A549 (cell line): ENCODE data around the gene C14orf119. TPM values are rescaled to one million over a fixed set of nuclear protein-coding genes. Genes with fewer than 3 reads are reported as not detected.

Source experiments
- ATAC-seq, 2 experiments: fragments of 200-7000 bp in 1 of 2; fragments of >200 bp in 1 of 2; cut with Nextera tagmentation in 1 of 2; cut with Tn5 transposase in 1 of 2; 3 replicates each; pipeline versions ENCODE4 v1.8.0 to v1.9.1; 2018 to 2020; ENCODE audit warnings: mild to moderate bottlenecking in 1 of 2, moderate library complexity in 1 of 2
- CTCF ChIA-PET: fragments of 300-600 bp; sonication (Branson Sonifier 250); formaldehyde crosslinking; extraction: SDS; loops from one replicate; lab custom pipeline; 2021; ENCODE audit warnings: antibody characterized with exemption, inconsistent platforms; lab: Yijun Ruan, JAX
- POLR2A ChIA-PET: fragments of 350-600 bp; formaldehyde crosslinking; extraction: SDS; loops from one replicate; lab custom pipeline; 2021; ENCODE audit warnings: antibody characterized with exemption, inconsistent platforms; lab: Yijun Ruan, JAX
- DNase-seq, 2 experiments: peaks; one replicate each; pipeline versions ENCODE4 v3.0.0 to v3.0.0-alpha.2; 2011 to 2016; ENCODE audit warnings: low read depth in 1 of 2, low spot score in 1 of 2
- FAIRE-seq: peaks from 2 replicates; lab custom pipeline; 2011; peaks lifted over from hg19 to GRCh38; lab: Jason Lieb, UNC
- H3K27ac ChIP-seq, 2 experiments: fragments of >200 bp; sonication (Bioruptor Twin); formaldehyde crosslinking; 3 replicates each; pipeline ENCODE4 v1.5.1; 2016 to 2017
- H3K4me1 ChIP-seq: fragments of >200 bp; sonication (Bioruptor Twin); formaldehyde crosslinking; 3 replicates; pipeline ENCODE4 v1.6.1; 2016
- H3K4me2 ChIP-seq: fragments of >200 bp; sonication (Bioruptor Twin); formaldehyde crosslinking; 3 replicates; pipeline ENCODE4 v1.6.1; 2016
- H3K4me3 ChIP-seq: fragments of >200 bp; sonication (Bioruptor Twin); formaldehyde crosslinking; 3 replicates; pipeline ENCODE4 v1.5.1; 2016
- H3K9me3 ChIP-seq: fragments of >200 bp; sonication (Bioruptor Twin); formaldehyde crosslinking; 3 replicates; pipeline ENCODE4 v1.6.1; 2016
- CBX8 ChIP-seq: fragments of 200-600 bp; sonication (generic); IDR thresholded peaks from 2 replicates; pipeline ENCODE4 v1.6.1; 2016
- CEBPB ChIP-seq, 2 experiments: fragments of >200 bp in 1 of 2; sonication (Bioruptor Twin) in 1 of 2; formaldehyde crosslinking in 1 of 2; IDR thresholded peaks; 2 replicates each; pipeline ENCODE4 v1.6.1; 2012 to 2016
- CHD4 ChIP-seq: fragments of 200-600 bp; sonication (generic); IDR thresholded peaks from 2 replicates; pipeline ENCODE4 v1.6.1; 2016; ENCODE audit warnings: antibody characterized with exemption, mild to moderate bottlenecking, borderline replicate concordance
- FOSB ChIP-seq: fragments of 250-450 bp; sonication (Bioruptor Pico); IDR thresholded peaks from 2 replicates; pipeline ENCODE4 v1.5.0; 2020; ENCODE audit warnings: mild to moderate bottlenecking, moderate library complexity
- GATA3 ChIP-seq: IDR thresholded peaks from 2 replicates; pipeline ENCODE4 v1.6.1; 2012; ENCODE audit warnings: borderline replicate concordance
- HDAC2 ChIP-seq: fragments of 200-600 bp; sonication (generic); IDR thresholded peaks from 2 replicates; pipeline ENCODE4 v1.6.1; 2016
- HOXA7 ChIP-seq: fragments of 250-450 bp; sonication (Bioruptor Pico); IDR thresholded peaks from 2 replicates; pipeline ENCODE4 v1.5.0; 2020; ENCODE audit warnings: mild to moderate bottlenecking, moderate library complexity
- HOXB5 ChIP-seq: fragments of 250-450 bp; sonication (Bioruptor Pico); IDR thresholded peaks from 2 replicates; pipeline ENCODE4 v1.5.0; 2020; ENCODE audit warnings: mild to moderate bottlenecking, moderate library complexity
- JUN ChIP-seq, 2 experiments: fragments of >200 bp; sonication (Bioruptor Twin); formaldehyde crosslinking; IDR thresholded peaks; 2 replicates in 1 of 2; 3 replicates in 1 of 2; pipeline ENCODE4 v1.6.1; 2016 to 2017
- KDM1A ChIP-seq: fragments of 200-600 bp; sonication (generic); IDR thresholded peaks from 2 replicates; pipeline ENCODE4 v1.6.1; 2016; ENCODE audit warnings: low read depth, mild to moderate bottlenecking
- KDM5A ChIP-seq: fragments of 200-600 bp; sonication (generic); IDR thresholded peaks from 2 replicates; pipeline ENCODE4 v1.6.1; 2016; ENCODE audit warnings: antibody characterized with exemption, mild to moderate bottlenecking
- MAZ ChIP-seq: fragments of 150-350 bp; IDR thresholded peaks from 2 replicates; pipeline ENCODE4 v1.6.1; 2014; ENCODE audit warnings: antibody characterized with exemption, low read depth, low read length, borderline replicate concordance
- MYC ChIP-seq: IDR thresholded peaks from 2 replicates; pipeline ENCODE4 v1.6.1; 2012; ENCODE audit warnings: mild to moderate bottlenecking, inconsistent platforms, low read length, improper control_type of control experiment, borderline replicate concordance
- NFE2L2 ChIP-seq: fragments of 150-350 bp; conservative IDR thresholded peaks from 2 replicates; pipeline ENCODE4 v1.6.1; 2014; ENCODE audit warnings: low read length
- NPAS2 ChIP-seq: fragments of 250-450 bp; sonication (Bioruptor Pico); IDR thresholded peaks from 2 replicates; pipeline ENCODE4 v1.8.0; 2022; ENCODE audit warnings: mild to moderate bottlenecking, moderate library complexity, borderline replicate concordance
- PHF8 ChIP-seq: fragments of 200-600 bp; sonication (generic); IDR thresholded peaks from 2 replicates; pipeline ENCODE4 v1.6.1; 2016; ENCODE audit warnings: low read depth, mild to moderate bottlenecking, antibody characterized with exemption, moderate library complexity, borderline replicate concordance
- POLR2A ChIP-seq: IDR thresholded peaks from 2 replicates; pipeline ENCODE4 v1.6.1; 2012; ENCODE audit warnings: mild to moderate bottlenecking, low read length
- POLR2AphosphoS2 ChIP-seq: conservative IDR thresholded peaks from 2 replicates; pipeline ENCODE4 v1.6.1; 2012; ENCODE audit warnings: low read length, improper control_type of control experiment, inconsistent platforms
- RAD21 ChIP-seq, 2 experiments: fragments of >200 bp in 1 of 2; sonication (Bioruptor Twin) in 1 of 2; formaldehyde crosslinking in 1 of 2; IDR thresholded peaks in 1 of 2; conservative IDR thresholded peaks in 1 of 2; 2 replicates in 1 of 2; 3 replicates in 1 of 2; pipeline ENCODE4 v1.6.1; 2012 to 2018; ENCODE audit warnings: inconsistent platforms in 1 of 2
- RFX5 ChIP-seq: fragments of 450-650 bp; IDR thresholded peaks from 2 replicates; pipeline ENCODE4 v1.7.1; 2014; ENCODE audit warnings: antibody characterized with exemption, mild to moderate bottlenecking, moderate library complexity
- RNF2 ChIP-seq: fragments of 200-600 bp; sonication (generic); IDR thresholded peaks from 2 replicates; pipeline ENCODE4 v1.6.1; 2016; ENCODE audit warnings: low read depth, mild to moderate bottlenecking, antibody characterized with exemption, moderate library complexity, borderline replicate concordance
- SMC3 ChIP-seq: fragments of >200 bp; sonication (Bioruptor Twin); formaldehyde crosslinking; IDR thresholded peaks from 3 replicates; pipeline ENCODE4 v1.6.1; 2018; ENCODE audit warnings: inconsistent platforms
- TFCP2L1 ChIP-seq: fragments of 250-450 bp; sonication (Bioruptor Pico); IDR thresholded peaks from 2 replicates; pipeline ENCODE4 v1.5.0; 2021; ENCODE audit warnings: mild to moderate bottlenecking
- TP53 ChIP-seq: fragments of 250-450 bp; sonication (Bioruptor Pico); IDR thresholded peaks from 2 replicates; pipeline ENCODE4 v1.5.0; 2021; ENCODE audit warnings: mild to moderate bottlenecking, moderate library complexity
- ZC3H11A ChIP-seq: fragments of 450-650 bp; IDR thresholded peaks from 2 replicates; pipeline ENCODE4 v1.6.1; 2014; ENCODE audit warnings: antibody characterized with exemption, mild to moderate bottlenecking
- ZSCAN20 ChIP-seq: fragments of 250-450 bp; sonication (Bioruptor Pico); IDR thresholded peaks from 2 replicates; pipeline ENCODE4 v1.8.0; 2022; ENCODE audit warnings: mild to moderate bottlenecking, moderate library complexity
- WGBS: methylation state at CpG from one replicate; pipeline ENCODE4 v1.1.6; 2017; ENCODE audit errors: missing lambda C conversion rate; 5-methylcytosine and 5-hydroxymethylcytosine counted together
- polyA plus RNA-seq, 4 experiments: library from polyadenylated mRNA; depleted of rRNA in 3 of 4; stranded (reverse); fragments of >200 nt; fragmentation: RNase III in 1 of 4; extraction: RNeasy Plus Mini Kit Qiagen cat#74134 plus additional on column Dnase treatment in 1 of 4; gene quantifications; 2 replicates in 3 of 4; 3 replicates in 1 of 4; pipeline ENCODE4 v1.2.3, GENCODE V29; 2011 to 2017
- TF ChIP-seq, protein P1 (sequence below): IDR thresholded peaks from 2 replicates; pipeline ENCODE4 v1.6.1; 2012; ENCODE audit warnings: low read depth, borderline replicate concordance
- TF ChIP-seq, protein P2 (sequence below): fragments of >200 bp; sonication (Bioruptor Twin); formaldehyde crosslinking; IDR thresholded peaks from 2 replicates; pipeline ENCODE4 v1.6.1; 2016
- TF ChIP-seq, protein P3 (sequence below): fragments of >200 bp; sonication (Bioruptor Twin); formaldehyde crosslinking; IDR thresholded peaks from 3 replicates; pipeline ENCODE4 v1.5.1; 2016
- TF ChIP-seq, protein P4 (sequence below): fragments of 200-600 bp; sonication (generic); IDR thresholded peaks from 2 replicates; pipeline ENCODE4 v1.6.1; 2016; ENCODE audit warnings: antibody characterized with exemption, mild to moderate bottlenecking, moderate library complexity
- TF ChIP-seq, protein P5 (sequence below): fragments of >200 bp; sonication (Bioruptor Twin); formaldehyde crosslinking; IDR thresholded peaks from 3 replicates; pipeline ENCODE4 v1.6.1; 2016
- TF ChIP-seq, protein P6 (sequence below): fragments of 250-450 bp; sonication (Bioruptor Pico); IDR thresholded peaks from 2 replicates; pipeline ENCODE4 v1.5.0; 2020; ENCODE audit warnings: low read depth, mild to moderate bottlenecking, moderate library complexity
- TF ChIP-seq, protein P7 (sequence below): IDR thresholded peaks from 2 replicates; pipeline ENCODE4 v1.6.1; 2012

C14orf119 gene
- polyA plus RNA-seq, 2 of the 4 experiments (the other 2 are of a cell fraction): 82.5 to 102 TPM

DNA sequence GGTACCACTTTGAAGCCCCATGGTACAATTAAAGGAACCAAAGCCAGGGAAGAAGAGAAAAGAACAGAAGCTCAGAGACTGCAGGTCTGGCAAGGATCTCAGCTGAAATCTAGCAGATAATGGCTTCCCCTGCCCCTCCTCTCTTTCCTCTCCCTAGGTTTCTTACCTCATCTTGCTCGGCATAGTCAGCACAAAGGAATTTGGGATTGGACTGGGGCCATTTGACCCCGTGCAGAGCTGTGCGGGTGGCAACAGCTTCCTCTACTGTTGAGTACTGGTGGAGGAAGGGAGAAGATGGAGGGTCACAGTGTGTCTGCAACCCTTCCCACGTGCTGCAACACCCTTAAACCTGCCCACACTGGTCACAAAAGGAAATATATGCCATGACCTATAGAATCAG, 33.3 kb upstream of the C14orf119 start:
- DNase-seq (peak; percentile 75 to 84), ATAC-seq (peak; percentile 60 to 67), FAIRE-seq (no peak)
- WGBS: 5% methylated on average over 4 of the region's 4 CpGs
- Histone ChIP-seq H3K27ac (peak overlapping the region; percentile 56 to 78), H3K4me1 (peaks cover 30% of the 10 kb centered on the region), H3K4me3 (no peak overlapping the region), H3K4me2 (peak overlapping the region; percentile 58), H3K9me3 (no peaks in the 10 kb centered on the region)
- POLR2A ChIA-PET: interaction anchor here (0.6 to 3.1 kb wide), 6 partner anchors 9 to 105 kb away, joined by 3 to 15 read pairs (median 8); partner anchors contain the start of genes ACIN1, C14orf119 and HAUS4
- CTCF ChIA-PET: interaction anchor here (0.7 to 33.8 kb wide), 14 partner anchors 9 to 505 kb away, joined by 3 to 1206 read pairs (median 8); partner anchors contain the start of genes AJUBA and PRMT5
- TF ChIP-seq, protein P1, sequence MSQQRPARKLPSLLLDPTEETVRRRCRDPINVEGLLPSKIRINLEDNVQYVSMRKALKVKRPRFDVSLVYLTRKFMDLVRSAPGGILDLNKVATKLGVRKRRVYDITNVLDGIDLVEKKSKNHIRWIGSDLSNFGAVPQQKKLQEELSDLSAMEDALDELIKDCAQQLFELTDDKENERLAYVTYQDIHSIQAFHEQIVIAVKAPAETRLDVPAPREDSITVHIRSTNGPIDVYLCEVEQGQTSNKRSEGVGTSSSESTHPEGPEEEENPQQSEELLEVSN: no peak
- TF ChIP-seq, protein P2, sequence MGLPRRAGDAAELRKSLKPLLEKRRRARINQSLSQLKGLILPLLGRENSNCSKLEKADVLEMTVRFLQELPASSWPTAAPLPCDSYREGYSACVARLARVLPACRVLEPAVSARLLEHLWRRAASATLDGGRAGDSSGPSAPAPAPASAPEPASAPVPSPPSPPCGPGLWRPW: no peak
- TF ChIP-seq ZSCAN20 (CRISPR knock-in tag) (no peak), JUN (IDR thresholded peaks at IDR 0.05) (no peak), MYC (0 out of 2 replicates have a peak, but pooled peaks have one; percentile 31), HOXA7 (no peak), POLR2AphosphoS2 (no peak), GATA3 (0 out of 2 replicates have a peak, but pooled peaks have one; percentile 22), FOSB (CRISPR knock-in tag) (no peak), PHF8 (no peak), KDM1A (no peak), TFCP2L1 (no peak), HOXB5 (no peak), RNF2 (no peak), RAD21 (conservative IDR thresholded peaks at IDR 0.05 in 1 of 2, IDR thresholded peaks at IDR 0.05 in 1 of 2) (no peak), HDAC2 (no peak), KDM5A (no peak), MAZ (no peak), CBX8 (no peak), POLR2A (no peak), ZC3H11A (no peak), RFX5 (no peak), SMC3 (no peak), CHD4 (no peak), TP53 (CRISPR knock-in tag) (no peak), CEBPB (IDR thresholded peaks at IDR 0.05) (peak in 1 of 2 experiments; percentile 67; a peak in 1 of 4 replicates), NFE2L2 (no peak), NPAS2 (CRISPR knock-in tag) (no peak)
- TF ChIP-seq, protein P3, sequence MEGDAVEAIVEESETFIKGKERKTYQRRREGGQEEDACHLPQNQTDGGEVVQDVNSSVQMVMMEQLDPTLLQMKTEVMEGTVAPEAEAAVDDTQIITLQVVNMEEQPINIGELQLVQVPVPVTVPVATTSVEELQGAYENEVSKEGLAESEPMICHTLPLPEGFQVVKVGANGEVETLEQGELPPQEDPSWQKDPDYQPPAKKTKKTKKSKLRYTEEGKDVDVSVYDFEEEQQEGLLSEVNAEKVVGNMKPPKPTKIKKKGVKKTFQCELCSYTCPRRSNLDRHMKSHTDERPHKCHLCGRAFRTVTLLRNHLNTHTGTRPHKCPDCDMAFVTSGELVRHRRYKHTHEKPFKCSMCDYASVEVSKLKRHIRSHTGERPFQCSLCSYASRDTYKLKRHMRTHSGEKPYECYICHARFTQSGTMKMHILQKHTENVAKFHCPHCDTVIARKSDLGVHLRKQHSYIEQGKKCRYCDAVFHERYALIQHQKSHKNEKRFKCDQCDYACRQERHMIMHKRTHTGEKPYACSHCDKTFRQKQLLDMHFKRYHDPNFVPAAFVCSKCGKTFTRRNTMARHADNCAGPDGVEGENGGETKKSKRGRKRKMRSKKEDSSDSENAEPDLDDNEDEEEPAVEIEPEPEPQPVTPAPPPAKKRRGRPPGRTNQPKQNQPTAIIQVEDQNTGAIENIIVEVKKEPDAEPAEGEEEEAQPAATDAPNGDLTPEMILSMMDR: no peak
- TF ChIP-seq, protein P4, sequence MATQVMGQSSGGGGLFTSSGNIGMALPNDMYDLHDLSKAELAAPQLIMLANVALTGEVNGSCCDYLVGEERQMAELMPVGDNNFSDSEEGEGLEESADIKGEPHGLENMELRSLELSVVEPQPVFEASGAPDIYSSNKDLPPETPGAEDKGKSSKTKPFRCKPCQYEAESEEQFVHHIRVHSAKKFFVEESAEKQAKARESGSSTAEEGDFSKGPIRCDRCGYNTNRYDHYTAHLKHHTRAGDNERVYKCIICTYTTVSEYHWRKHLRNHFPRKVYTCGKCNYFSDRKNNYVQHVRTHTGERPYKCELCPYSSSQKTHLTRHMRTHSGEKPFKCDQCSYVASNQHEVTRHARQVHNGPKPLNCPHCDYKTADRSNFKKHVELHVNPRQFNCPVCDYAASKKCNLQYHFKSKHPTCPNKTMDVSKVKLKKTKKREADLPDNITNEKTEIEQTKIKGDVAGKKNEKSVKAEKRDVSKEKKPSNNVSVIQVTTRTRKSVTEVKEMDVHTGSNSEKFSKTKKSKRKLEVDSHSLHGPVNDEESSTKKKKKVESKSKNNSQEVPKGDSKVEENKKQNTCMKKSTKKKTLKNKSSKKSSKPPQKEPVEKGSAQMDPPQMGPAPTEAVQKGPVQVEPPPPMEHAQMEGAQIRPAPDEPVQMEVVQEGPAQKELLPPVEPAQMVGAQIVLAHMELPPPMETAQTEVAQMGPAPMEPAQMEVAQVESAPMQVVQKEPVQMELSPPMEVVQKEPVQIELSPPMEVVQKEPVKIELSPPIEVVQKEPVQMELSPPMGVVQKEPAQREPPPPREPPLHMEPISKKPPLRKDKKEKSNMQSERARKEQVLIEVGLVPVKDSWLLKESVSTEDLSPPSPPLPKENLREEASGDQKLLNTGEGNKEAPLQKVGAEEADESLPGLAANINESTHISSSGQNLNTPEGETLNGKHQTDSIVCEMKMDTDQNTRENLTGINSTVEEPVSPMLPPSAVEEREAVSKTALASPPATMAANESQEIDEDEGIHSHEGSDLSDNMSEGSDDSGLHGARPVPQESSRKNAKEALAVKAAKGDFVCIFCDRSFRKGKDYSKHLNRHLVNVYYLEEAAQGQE: no peak
- TF ChIP-seq, protein P5, sequence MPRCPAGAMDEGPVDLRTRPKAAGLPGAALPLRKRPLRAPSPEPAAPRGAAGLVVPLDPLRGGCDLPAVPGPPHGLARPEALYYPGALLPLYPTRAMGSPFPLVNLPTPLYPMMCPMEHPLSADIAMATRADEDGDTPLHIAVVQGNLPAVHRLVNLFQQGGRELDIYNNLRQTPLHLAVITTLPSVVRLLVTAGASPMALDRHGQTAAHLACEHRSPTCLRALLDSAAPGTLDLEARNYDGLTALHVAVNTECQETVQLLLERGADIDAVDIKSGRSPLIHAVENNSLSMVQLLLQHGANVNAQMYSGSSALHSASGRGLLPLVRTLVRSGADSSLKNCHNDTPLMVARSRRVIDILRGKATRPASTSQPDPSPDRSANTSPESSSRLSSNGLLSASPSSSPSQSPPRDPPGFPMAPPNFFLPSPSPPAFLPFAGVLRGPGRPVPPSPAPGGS: no peak
- TF ChIP-seq, protein P6, sequence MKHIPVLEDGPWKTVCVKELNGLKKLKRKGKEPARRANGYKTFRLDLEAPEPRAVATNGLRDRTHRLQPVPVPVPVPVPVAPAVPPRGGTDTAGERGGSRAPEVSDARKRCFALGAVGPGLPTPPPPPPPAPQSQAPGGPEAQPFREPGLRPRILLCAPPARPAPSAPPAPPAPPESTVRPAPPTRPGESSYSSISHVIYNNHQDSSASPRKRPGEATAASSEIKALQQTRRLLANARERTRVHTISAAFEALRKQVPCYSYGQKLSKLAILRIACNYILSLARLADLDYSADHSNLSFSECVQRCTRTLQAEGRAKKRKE (CRISPR knock-in tag): no peak
- TF ChIP-seq, protein P7, sequence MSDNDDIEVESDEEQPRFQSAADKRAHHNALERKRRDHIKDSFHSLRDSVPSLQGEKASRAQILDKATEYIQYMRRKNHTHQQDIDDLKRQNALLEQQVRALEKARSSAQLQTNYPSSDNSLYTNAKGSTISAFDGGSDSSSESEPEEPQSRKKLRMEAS: peak; percentile 75
